Stimulated activated CD8-positive, alpha-beta memory T cell treated with anti-CD3 and anti-CD28 coated beads, Interleukin-2, amount 100 ng/mL, for 1 hour (primary cell): ENCODE results near the gene WNT16.

Source experiments
- DNase-seq, 2 donors: peaks; one replicate each; pipeline ENCODE4 v3.0.0-alpha.2; 2020; ENCODE audit warnings: low read depth in 2 of 2

The WNT16 gene

GRCh38 chr7:121344093-121344492 is 15.3 kb downstream of the WNT16 start:
- no peak for DNase-seq

- no peak for DNase-seq
Observed at GRCh38 chr7:121344497-121344896, 15.7 kb downstream of the WNT16 start.

- no peak for DNase-seq
Observed at GRCh38 chr7:121351682-121352081, 22.9 kb downstream of the WNT16 start.

GRCh38 chr7:121352323-121352722 is 23.5 kb downstream of the WNT16 start:
- DNase-seq: no peak

- DNase-seq: no peak
Observed at GRCh38 chr7:121355574-121355973, 26.8 kb downstream of the WNT16 start.

GRCh38 chr7:121360564-121360963 is 31.8 kb downstream of the WNT16 start:
- DNase-seq: no peak

GRCh38 chr7:121366852-121367431 is 38.1 kb downstream of the WNT16 start:
- no peak for DNase-seq

- no peak for DNase-seq
Observed at GRCh38 chr7:121369462-121369861, 40.7 kb downstream of the WNT16 start.

GRCh38 chr7:121371367-121371766 is 42.6 kb downstream of the WNT16 start:
- no peak for DNase-seq

- DNase-seq: no peak
Observed at GRCh38 chr7:121371883-121372282, 43.1 kb downstream of the WNT16 start.

- no peak for DNase-seq
Observed at GRCh38 chr7:121372376-121373010, 43.7 kb downstream of the WNT16 start.

- no peak for DNase-seq
Observed at GRCh38 chr7:121373177-121373576, 44.4 kb downstream of the WNT16 start.

- no peak for DNase-seq
Observed at GRCh38 chr7:121376979-121377378, 48.2 kb downstream of the WNT16 start.

- no peak for DNase-seq
Observed at GRCh38 chr7:121379930-121380329, 51.1 kb downstream of the WNT16 start.

GRCh38 chr7:121382473-121382872 is 53.7 kb downstream of the WNT16 start:
- no peak for DNase-seq

GRCh38 chr7:121383235-121383910 is 54.6 kb downstream of the WNT16 start:
- DNase-seq: no peak

- no peak for DNase-seq
Observed at GRCh38 chr7:121384265-121384664, 55.5 kb downstream of the WNT16 start.

- no peak for DNase-seq
Observed at GRCh38 chr7:121385056-121385799, 56.4 kb downstream of the WNT16 start.

GRCh38 chr7:121385800-121386179 is 57.0 kb downstream of the WNT16 start:
- no peak for DNase-seq

GRCh38 chr7:121388950-121389349 is 60.1 kb downstream of the WNT16 start:
- no peak for DNase-seq

- DNase-seq: no peak
Observed at GRCh38 chr7:121390109-121390508, 61.3 kb downstream of the WNT16 start.

GRCh38 chr7:121390617-121391016 is 61.8 kb downstream of the WNT16 start:
- DNase-seq: no peak
